SH-SY5Y (cell line): ENCODE measurements around the gene ANKRD61.

ENCODE experiments used
- GATA2 ChIP-seq: IDR thresholded peaks from 2 replicates; pipeline ENCODE4 v1.6.1; 2011; ENCODE audit warnings: mild to moderate bottlenecking, low read depth, low read length
- GATA3 ChIP-seq: IDR thresholded peaks from 2 replicates; pipeline ENCODE4 v1.6.1; 2011; ENCODE audit warnings: low read depth, mild to moderate bottlenecking, low read length, moderate library complexity

The ANKRD61 gene

DNA sequence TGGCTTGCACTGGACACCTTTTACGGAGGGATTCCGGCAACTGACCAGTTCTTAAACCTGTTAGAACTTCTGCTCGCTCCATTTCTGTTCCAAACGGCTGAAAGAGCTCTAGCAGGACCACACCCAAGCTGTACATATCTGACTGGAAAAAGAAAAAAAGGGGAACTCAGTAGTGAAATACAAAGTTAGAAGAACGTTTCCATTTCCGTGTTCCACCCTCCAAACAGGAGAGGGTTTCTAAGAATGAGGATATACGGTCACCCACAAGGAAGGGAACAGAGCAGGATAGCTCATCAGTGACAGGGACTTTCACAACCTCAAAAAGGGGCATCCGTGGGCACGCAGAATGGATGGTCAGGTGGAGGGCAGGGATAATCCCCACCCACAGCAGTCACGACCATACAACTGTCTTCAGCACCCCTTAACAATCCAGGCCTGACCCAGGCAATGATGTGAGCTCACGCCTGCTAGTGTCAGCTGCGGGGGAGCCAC, 4.3 kb upstream of the ANKRD61 start:
- TF ChIP-seq GATA2 = no peak
- TF ChIP-seq GATA3 = no peak

DNA sequence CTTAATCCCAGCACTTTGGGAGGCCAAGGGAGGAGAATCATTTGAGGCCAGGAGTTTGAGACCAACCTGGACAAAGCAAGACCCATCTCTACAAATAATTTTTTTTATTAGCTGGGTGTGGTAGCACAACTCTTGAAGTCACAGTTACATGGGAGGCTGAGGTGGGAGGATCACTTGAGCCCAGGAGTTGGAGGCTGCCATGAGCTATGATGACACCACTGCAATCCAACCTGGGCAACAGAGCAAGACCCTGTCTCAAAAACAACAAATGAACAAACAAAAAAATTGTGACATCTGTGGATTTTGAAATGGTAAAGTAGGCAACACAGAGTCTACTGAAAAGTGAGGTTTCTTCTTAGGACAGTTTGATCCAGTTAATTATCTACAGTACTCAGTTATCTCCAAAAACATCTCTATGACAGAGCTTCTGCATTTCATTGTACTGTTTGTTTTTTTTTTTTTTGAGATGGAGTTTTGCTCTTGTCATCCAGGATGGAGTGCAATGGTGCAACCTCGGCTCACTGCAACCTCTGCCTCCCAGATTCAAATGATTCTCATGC, 3.3 kb upstream of the ANKRD61 start:
- TF ChIP-seq GATA2 (no peak), GATA3 (no peak)

DNA sequence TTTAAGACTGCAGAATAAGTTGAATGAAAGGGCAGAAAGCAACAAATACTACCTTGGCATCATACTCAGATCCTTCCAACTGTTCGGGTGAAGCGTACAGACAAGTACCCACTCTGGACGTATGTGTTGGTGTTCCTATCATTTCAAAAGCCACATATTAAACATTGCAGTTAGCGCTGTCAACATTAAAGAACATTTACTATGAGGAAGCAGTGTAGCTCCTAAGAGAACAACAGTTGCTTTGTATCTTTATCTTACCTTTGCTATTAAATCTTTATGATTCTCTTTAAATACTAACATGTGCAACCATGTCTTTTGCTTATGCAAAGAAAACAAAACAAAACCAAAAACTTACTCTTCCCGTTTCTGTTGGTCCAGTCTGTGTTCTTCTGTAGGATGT, 2.6 kb upstream of the ANKRD61 start:
- TF ChIP-seq GATA3 (no peak), GATA2 (no peak)

DNA sequence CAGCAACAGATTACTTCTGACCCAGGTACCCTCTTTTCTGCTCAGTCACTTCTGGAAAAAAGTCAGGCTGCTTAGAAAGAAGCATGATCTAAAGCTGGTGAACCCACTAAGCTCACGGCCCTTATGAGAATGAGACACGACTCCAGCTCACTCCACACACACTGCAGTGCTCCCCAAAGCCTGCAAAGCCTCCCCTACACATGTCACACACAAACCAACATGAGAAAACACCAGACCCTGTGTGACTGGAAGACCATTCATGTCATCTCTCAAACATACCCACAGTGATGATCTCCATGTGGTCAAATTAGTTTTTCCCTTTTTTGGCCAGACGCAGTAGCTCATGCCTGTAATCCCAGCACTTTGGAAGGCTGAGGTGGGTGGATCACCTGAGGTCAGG, 391 bp downstream of the ANKRD61 start:
- TF ChIP-seq GATA3 = no peak
- no peak for TF ChIP-seq GATA2

DNA sequence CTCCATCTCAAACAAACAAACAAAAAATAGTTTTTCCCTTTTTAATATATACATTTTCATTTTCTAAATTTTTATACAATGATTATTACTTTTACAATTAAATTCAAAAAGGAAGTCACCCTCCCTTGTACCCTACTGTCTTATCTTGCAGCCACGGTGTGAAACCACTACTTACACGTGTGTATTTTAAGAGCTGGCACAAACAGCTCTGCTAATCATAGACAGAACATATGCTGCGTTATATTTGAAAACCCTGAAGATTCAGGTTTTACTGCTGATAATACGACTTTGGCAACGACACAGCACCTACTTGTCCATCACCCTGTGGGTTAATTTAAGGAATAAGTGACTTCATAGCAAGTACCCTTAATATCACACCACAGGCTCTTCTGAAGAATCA, 991 bp downstream of the ANKRD61 start:
- no peak for TF ChIP-seq GATA2
- no peak for TF ChIP-seq GATA3

DNA sequence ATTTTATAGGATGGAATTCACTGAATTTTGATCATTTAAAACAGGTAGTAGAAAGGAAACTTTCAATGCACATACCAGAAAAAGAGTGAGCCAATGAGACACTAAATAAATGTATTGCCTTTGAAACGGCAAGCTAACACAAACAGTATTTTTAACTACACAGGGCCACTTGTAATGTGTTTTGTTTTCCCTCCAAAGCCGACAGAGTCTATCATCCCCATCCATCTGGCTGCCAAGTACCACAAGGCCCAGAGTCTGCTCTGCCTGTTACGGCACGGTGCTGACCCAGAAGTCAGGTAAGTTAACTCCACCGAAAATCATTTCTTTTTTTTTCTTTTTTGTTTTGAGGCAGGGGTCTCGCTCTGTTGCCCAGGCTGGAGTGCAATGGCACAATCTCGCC, 1.5 kb downstream of the ANKRD61 start:
- no peak for TF ChIP-seq GATA2
- TF ChIP-seq GATA3 = no peak

DNA sequence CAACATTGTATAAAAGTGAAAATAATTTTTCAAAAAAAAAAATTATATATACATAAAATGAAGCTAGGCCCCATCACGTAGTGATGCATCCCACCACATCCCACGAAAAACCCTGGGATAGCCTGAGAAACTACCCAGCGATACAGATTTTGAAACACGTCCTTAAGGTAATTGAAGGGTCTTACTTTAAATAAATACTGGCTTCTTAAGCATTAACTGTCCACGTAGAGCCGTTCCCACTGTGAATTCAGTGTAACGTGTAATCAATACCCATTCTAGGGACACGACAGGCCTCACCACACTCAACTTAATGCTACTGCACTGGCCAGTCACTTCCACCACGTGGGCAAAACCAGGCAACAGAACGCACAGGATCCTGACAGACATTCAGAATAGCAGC, 4.0 kb downstream of the ANKRD61 start:
- no peak for TF ChIP-seq GATA2
- TF ChIP-seq GATA3 = no peak

DNA sequence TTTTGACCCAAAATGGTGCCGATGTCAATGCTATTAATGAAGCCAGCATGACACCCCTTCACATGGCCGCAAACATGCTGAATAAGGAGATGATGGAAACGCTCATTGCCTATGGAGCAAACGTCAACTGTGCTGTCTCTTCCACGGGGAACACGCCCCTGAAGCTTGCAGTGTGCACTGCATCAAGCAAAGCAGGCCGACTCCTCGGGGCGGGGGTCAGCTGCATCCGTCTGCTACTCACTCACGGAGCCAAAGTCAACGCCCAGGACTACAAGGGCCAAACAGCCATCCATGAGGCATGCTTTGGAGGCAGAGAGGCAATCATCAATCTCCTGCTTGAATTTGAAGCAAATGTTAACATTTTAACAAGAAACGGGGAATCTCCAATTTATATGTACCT, 4.5 kb downstream of the ANKRD61 start:
- no peak for TF ChIP-seq GATA3
- no peak for TF ChIP-seq GATA2

DNA sequence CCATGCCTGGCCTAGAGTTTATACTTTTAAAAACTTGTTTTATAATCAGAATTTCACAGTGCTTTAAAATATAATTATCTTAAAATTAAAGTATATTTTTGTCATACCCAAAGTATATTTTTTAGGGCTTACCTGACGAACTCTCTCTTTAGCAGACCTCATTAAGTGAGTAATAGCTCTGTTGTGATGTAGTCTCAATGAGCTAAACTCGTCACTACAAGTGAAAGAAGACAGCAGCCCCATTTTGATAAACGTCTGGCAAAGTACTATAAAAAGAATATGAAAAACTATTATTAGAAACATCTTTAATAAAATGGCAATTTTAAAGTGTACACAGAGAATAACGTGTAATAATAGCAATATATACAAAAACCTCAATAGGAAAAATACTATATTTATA, 18.6 kb downstream of the ANKRD61 start:
- TF ChIP-seq GATA2 (no peak), GATA3 (no peak)

DNA sequence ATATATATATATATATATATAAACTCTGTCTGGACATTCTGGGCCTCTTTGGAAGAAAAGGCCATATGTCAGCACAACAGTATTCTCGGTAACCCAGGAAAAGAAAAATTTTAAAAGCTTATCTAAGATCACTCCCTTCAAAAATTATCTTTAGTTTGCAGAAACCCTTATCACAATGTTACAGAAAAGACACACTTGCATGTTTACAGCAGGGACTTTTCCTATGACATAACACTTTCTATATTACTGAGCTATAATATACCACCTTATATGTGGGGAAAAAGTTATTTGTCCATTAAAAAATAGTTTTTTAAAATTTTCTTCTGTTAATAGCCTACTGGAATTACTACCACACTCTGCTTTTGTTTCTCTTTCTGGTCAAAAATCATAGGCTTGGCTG, 25.4 kb downstream of the ANKRD61 start:
- no peak for TF ChIP-seq GATA3
- TF ChIP-seq GATA2 = no peak

DNA sequence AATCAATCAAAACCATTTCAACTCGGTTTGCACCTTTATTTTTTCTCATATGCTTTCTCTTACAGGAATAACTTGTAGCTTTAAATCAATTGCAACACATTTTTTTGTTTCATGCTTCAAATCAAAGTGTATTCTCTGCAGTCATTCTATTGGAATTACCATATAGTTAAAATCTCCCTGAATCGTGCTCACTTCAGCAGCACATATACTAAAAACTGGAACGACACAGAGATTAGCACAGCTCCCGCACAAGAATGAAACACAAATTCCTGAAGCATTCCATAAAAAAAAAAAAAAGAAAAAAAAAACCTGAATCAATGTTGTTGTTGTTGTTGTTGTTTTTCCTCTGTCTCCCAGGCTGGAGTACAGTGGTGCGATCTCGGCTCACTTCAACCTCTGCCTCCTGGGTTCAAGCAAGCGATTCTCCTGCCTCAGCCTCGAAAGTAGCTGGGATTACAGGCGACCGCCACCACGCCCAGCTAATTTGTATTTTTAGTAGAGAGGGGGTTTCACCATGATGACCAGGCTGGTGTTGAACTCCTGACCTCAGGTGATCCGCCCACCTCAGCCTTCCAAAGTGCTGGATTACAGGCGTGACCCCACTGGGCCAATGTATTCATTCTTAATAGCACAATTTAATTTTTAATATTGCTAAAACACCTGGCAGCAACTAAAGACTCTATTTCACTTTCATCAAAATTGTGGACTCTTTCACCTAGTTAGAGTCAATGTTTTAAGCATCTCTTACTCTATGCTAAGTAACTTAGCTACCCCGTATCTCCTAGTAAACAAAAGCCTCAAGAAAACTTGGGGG, 26.3 kb downstream of the ANKRD61 start:
- TF ChIP-seq GATA2 (no peak), GATA3 (no peak)

DNA sequence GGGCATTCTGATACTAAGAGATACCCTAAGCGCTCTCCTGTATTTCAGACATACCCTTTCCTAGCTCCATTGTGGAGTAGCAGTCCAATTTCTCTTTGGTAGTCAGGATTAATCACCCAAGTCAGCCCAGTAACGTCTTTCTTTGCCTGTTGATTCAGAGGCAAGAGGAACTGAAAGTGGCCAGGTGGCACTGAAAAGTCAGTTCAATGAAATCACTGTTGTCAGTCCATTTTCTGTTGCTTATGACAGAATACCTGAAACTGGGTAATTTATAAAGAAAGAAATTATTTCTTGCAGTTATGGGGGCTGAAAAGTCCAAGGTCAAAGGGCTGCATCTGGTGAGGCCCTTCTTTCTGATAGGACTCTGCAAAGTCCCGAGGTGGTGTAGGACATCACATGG, 40.2 kb downstream of the ANKRD61 start:
- TF ChIP-seq GATA3 (no peak), GATA2 (no peak)

DNA sequence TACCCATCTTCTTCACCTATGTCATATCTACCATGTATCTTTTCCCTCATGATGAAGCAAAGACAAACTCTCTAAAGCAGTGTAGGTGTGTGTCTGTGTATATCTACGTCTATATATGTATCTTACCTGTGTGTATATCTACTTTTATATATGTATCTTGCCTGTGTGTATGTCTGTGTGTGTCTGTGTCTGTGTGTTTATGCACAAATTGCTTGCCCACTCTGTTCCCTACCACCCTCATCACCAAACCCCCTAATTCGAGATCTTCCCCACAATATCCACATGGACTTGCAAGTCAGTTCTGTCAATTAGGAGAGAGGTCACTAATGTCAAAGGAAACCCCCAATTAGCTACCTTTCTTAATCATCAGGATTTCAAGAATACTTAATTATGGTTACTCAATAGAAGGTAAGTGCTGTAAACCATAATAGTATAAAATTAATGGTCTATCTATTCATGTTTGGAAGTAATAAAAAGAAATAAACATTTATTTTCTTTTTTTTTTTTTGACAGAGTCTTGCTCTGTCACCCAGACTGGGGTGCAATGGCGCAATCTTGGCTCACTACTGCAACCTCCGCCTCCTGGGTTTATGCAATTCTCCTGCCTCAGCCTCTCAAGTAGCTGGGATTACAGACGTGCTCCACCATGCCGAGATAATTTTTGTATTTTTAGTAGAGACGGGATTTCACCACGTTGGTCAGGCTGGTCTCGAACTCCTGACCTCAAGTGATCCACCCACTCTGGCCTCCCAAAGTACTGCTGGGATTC, 43.6 kb downstream of the ANKRD61 start:
- no peak for TF ChIP-seq GATA2
- TF ChIP-seq GATA3 = no peak

DNA sequence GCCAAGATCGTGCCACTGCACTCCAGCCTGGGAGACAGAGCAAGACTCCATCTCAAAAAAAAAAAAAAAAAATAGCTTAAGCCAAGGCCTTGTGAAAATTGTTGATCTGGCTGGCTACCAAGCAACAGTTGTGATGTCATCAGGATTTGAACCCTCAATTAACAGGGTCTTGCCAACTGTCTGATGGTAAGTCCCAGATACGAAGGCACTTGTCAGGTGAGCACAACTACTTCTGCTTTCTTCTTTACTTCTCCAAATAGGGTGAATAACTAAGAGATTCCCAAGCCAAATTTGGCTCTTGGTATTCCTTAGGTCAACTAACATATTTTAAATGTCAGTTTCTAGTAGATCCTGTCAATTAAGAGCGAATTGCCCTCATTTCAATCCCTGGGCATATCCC, 47.4 kb downstream of the ANKRD61 start:
- no peak for TF ChIP-seq GATA3
- TF ChIP-seq GATA2 = no peak
